ENCODE measurements around the gene SMAD5.

The SMAD5 gene

GRCh38 chr5:136195971-136196820 is 63.6 kb downstream of the SMAD5 start:
- TF ChIP-seq POLR2AphosphoS5 (IDR thresholded peaks at IDR 0.05; ENCODE audit: low read depth, low read length) (no peak), SIN3A (IDR thresholded peaks at IDR 0.05; ENCODE audit: borderline replicate concordance, insufficient read depth, low read length) (no peak), FOXP2 (optimal IDR thresholded peaks at IDR 0.05; ENCODE audit: borderline replicate concordance, extremely low read depth, extremely low read length, insufficient read depth) (no peak), REST (IDR thresholded peaks at IDR 0.05; ENCODE audit: insufficient read depth in 1 of 2, low read depth in 2 of 2, low read length in 2 of 2) (no peak), TAF1 (IDR thresholded peaks at IDR 0.05; ENCODE audit: borderline replicate concordance, insufficient read depth, low read length) (no peak)

- TF ChIP-seq SIN3A (IDR thresholded peaks at IDR 0.05; ENCODE audit: borderline replicate concordance, insufficient read depth, low read length) (no peak), FOXP2 (optimal IDR thresholded peaks at IDR 0.05; ENCODE audit: borderline replicate concordance, extremely low read depth, extremely low read length, insufficient read depth) (no peak), TAF1 (IDR thresholded peaks at IDR 0.05; ENCODE audit: borderline replicate concordance, insufficient read depth, low read length) (no peak)
Observed at GRCh38 chr5:136197462-136198142, 65.0 kb downstream of the SMAD5 start.

- TF ChIP-seq REST (IDR thresholded peaks at IDR 0.05; ENCODE audit: insufficient read depth in 1 of 2, low read depth in 2 of 2, low read length in 2 of 2), result no peak
- TF ChIP-seq POLR2AphosphoS5 (IDR thresholded peaks at IDR 0.05; ENCODE audit: low read depth, low read length), result no peak
- TF ChIP-seq SIN3A (IDR thresholded peaks at IDR 0.05; ENCODE audit: borderline replicate concordance, insufficient read depth, low read length), result no peak
- no peak for TF ChIP-seq TAF1 (IDR thresholded peaks at IDR 0.05; ENCODE audit: borderline replicate concordance, insufficient read depth, low read length)
- no peak for TF ChIP-seq FOXP2 (optimal IDR thresholded peaks at IDR 0.05; ENCODE audit: borderline replicate concordance, extremely low read depth, extremely low read length, insufficient read depth)
Observed at GRCh38 chr5:136198453-136198852, 65.8 kb downstream of the SMAD5 start.

- TF ChIP-seq POLR2AphosphoS5 (IDR thresholded peaks at IDR 0.05; ENCODE audit: low read depth, low read length), result no peak
- TF ChIP-seq REST (IDR thresholded peaks at IDR 0.05; ENCODE audit: insufficient read depth in 1 of 2, low read depth in 2 of 2, low read length in 2 of 2), result no peak
- no peak for TF ChIP-seq TAF1 (IDR thresholded peaks at IDR 0.05; ENCODE audit: borderline replicate concordance, insufficient read depth, low read length)
- TF ChIP-seq FOXP2 (optimal IDR thresholded peaks at IDR 0.05; ENCODE audit: borderline replicate concordance, extremely low read depth, extremely low read length, insufficient read depth), result no peak
- no peak for TF ChIP-seq SIN3A (IDR thresholded peaks at IDR 0.05; ENCODE audit: borderline replicate concordance, insufficient read depth, low read length)
Observed at GRCh38 chr5:136199408-136199807, 66.8 kb downstream of the SMAD5 start.

- TF ChIP-seq SIN3A (IDR thresholded peaks at IDR 0.05; ENCODE audit: borderline replicate concordance, insufficient read depth, low read length), result no peak
- no peak for TF ChIP-seq FOXP2 (optimal IDR thresholded peaks at IDR 0.05; ENCODE audit: borderline replicate concordance, extremely low read depth, extremely low read length, insufficient read depth)
- TF ChIP-seq POLR2AphosphoS5 (IDR thresholded peaks at IDR 0.05; ENCODE audit: low read depth, low read length), result no peak
- TF ChIP-seq TAF1 (IDR thresholded peaks at IDR 0.05; ENCODE audit: borderline replicate concordance, insufficient read depth, low read length), result no peak
- TF ChIP-seq REST (IDR thresholded peaks at IDR 0.05; ENCODE audit: insufficient read depth in 1 of 2, low read depth in 2 of 2, low read length in 2 of 2), result no peak
Observed at GRCh38 chr5:136200130-136200529, 67.5 kb downstream of the SMAD5 start.

Data from PFSK-1 (cell line).